T-cell (primary cell): Measurements from ENCODE around the gene P4HB. TPM values are rescaled to one million over a fixed set of nuclear protein-coding genes. Genes with fewer than 3 reads are reported as not detected.

Experiments
- ATAC-seq, 4 experiments: fragments of 200-7000 bp in 3 of 4; fragments of 150-1000 bp in 1 of 4; cut with Tn5 transposase; replicated peaks in 1 of 4; 1 replicate in 3 of 4; 2 replicates in 1 of 4; pipeline ENCODE4 v1.10.0; 2021; ENCODE audit warnings: moderate library complexity in 3 of 4, mild to moderate bottlenecking in 2 of 4, moderate number of reproducible peaks in 1 of 4
- CTCF ChIA-PET, 2 donors: fragments of 300-600 bp; sonication (Branson Sonifier 250); formaldehyde crosslinking; loops; one replicate each; lab custom pipeline; 2022; ENCODE audit warnings: antibody characterized with exemption in 2 of 2; lab: Charles Lee
- POLR2A ChIA-PET, 2 donors: fragments of 300-600 bp; sonication (Branson Sonifier 250); formaldehyde crosslinking; loops; one replicate each; lab custom pipeline; 2022; ENCODE audit warnings: antibody characterized with exemption in 2 of 2; lab: Charles Lee
- DNase-seq, 35 experiments: peaks; one replicate each; pipeline versions ENCODE4 v3.0.0 to v3.0.0-alpha.2; 2013 to 2023
- H3K27ac ChIP-seq: one replicate; pipeline ENCODE4 v1.5.1; 2013; ENCODE audit warnings: low read length
- H3K27me3 ChIP-seq, 2 experiments: replicated peaks in 1 of 2; 1 replicate in 1 of 2; 2 replicates in 1 of 2; pipeline versions ENCODE4 v1.6.1 to v1.7.0; 2013; ENCODE audit warnings: low read length in 1 of 2, mixed read lengths in 1 of 2; ENCODE audit not compliant: control insufficient read depth in 2 of 2, insufficient read depth in 2 of 2; ENCODE audit errors: extremely low read depth in 1 of 2
- H3K36me3 ChIP-seq, 2 donors: 1 replicate in 1 of 2; 2 replicates in 1 of 2; pipeline versions ENCODE4 v1.6.1 to v1.7.0; 2013; ENCODE audit warnings: low read length in 1 of 2; ENCODE audit not compliant: control insufficient read depth in 2 of 2, insufficient read depth in 1 of 2; ENCODE audit errors: extremely low read depth in 1 of 2
- H3K4me1 ChIP-seq, 2 experiments: 1 replicate in 1 of 2; 2 replicates in 1 of 2; pipeline versions ENCODE4 v1.6.1 to v1.7.0; 2013; ENCODE audit warnings: low read length in 2 of 2, mixed read lengths in 1 of 2; ENCODE audit not compliant: insufficient read depth in 2 of 2, control insufficient read depth in 1 of 2; ENCODE audit errors: extremely low read depth in 1 of 2
- H3K4me3 ChIP-seq, 2 donors: 1 replicate in 1 of 2; 2 replicates in 1 of 2; pipeline versions ENCODE4 v1.5.1 to v1.7.0; 2013; ENCODE audit warnings: mild to moderate bottlenecking in 2 of 2, low read length in 1 of 2, moderate library complexity in 1 of 2; ENCODE audit not compliant: control insufficient read depth in 1 of 2; ENCODE audit errors: extremely low read depth in 1 of 2
- H3K9me3 ChIP-seq: 2 replicates; pipeline ENCODE4 v1.7.0; 2013
- H3K27ac Mint-ChIP-seq, 2 donors: one replicate each; pipeline ENCODE4 v1.8.0; 2020 to 2021; ENCODE audit warnings: mild to moderate bottlenecking in 2 of 2, mixed read lengths in 2 of 2
- H3K27me3 Mint-ChIP-seq, 2 donors: one replicate each; pipeline ENCODE4 v1.8.0; 2021 to 2022; ENCODE audit warnings: mixed read lengths in 2 of 2
- H3K36me3 Mint-ChIP-seq: one replicate; pipeline ENCODE4 v1.8.0; 2021; ENCODE audit warnings: mixed read lengths
- H3K4me1 Mint-ChIP-seq, 3 donors: one replicate each; pipeline ENCODE4 v1.8.0; 2020 to 2022; ENCODE audit warnings: mixed read lengths in 3 of 3, mild to moderate bottlenecking in 1 of 3
- H3K4me3 Mint-ChIP-seq, 3 donors: one replicate each; pipeline ENCODE4 v1.8.0; 2020 to 2022; ENCODE audit warnings: mild to moderate bottlenecking in 3 of 3, mixed read lengths in 3 of 3, moderate library complexity in 3 of 3
- H3K9me3 Mint-ChIP-seq, 3 donors: one replicate each; pipeline ENCODE4 v1.8.0; 2020 to 2022; ENCODE audit warnings: mixed read lengths in 3 of 3
- WGBS: methylation state at CpG from one replicate; pipeline ENCODE4 v1.1.5; 2013; ENCODE audit warnings: missing lambda C conversion rate; ENCODE audit not compliant: insufficient coverage; 5-methylcytosine and 5-hydroxymethylcytosine counted together
- total RNA-seq, 35 experiments: library from RNA in 6 of 35; stranded (reverse) in 6 of 35; fragments of 120-200 nt in 1 of 35; gene quantifications; one replicate each; pipeline versions ENCODE4 v1.2.1 to v1.2.4 and lab custom pipeline; 2013 to 2026

P4HB gene
- total RNA-seq, 5 donors from 2014 or later (not counting 1 experiment from before 2014, with no cell fraction given): 228 to 324 (median 269) TPM

DNA sequence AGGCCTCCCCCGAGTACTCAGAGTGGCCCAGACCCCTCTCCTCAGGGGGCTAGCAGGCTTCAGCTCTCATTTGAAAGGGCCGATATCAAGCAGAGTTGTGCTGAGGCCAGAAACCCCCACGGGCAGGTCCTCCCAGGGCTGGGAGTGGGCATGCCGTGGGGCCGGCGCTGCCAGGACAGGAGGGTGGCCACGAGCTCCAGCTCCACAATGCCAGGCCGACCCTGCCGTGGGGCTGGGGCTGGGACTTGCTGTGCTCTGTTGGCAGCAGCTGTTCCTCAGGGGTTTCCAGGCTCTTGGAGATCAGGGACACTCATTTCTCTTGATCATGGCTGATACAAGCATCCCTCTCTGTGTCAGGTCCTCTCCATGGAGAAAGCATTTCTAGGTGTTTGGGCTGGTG lies 38.5 kb upstream of the P4HB start:
- no peak overlapping the region for H3K27ac ChIP-seq
- no peaks in the 10 kb centered on the region for H3K9me3 ChIP-seq
- CTCF ChIA-PET: no interaction called here
- peaks cover 0 to 18% of the 10 kb centered on the region in 2 experiments for H3K4me1 ChIP-seq
- no peak for DNase-seq
- Mint-ChIP-seq H3K4me3 (no peak overlapping the region), H3K27me3 (peaks cover 8 to 14% of the 10 kb centered on the region in 2 donors), H3K27ac (no peak overlapping the region), H3K36me3 (peaks cover 26% of the 10 kb centered on the region), H3K4me1 (peaks cover 6 to 8% (median 6%) of the 10 kb centered on the region in 3 donors), H3K9me3 (no peaks in the 10 kb centered on the region)
- H3K27me3 ChIP-seq: peaks cover 0 to 23% of the 10 kb centered on the region in 2 experiments
- WGBS: 95% methylated on average over 9 of the region's 9 CpGs
- peaks cover 9 to 35% of the 10 kb centered on the region in 2 donors for H3K36me3 ChIP-seq
- ATAC-seq: no peak
- no peak overlapping the region for H3K4me3 ChIP-seq
- POLR2A ChIA-PET: no interaction called here

DNA sequence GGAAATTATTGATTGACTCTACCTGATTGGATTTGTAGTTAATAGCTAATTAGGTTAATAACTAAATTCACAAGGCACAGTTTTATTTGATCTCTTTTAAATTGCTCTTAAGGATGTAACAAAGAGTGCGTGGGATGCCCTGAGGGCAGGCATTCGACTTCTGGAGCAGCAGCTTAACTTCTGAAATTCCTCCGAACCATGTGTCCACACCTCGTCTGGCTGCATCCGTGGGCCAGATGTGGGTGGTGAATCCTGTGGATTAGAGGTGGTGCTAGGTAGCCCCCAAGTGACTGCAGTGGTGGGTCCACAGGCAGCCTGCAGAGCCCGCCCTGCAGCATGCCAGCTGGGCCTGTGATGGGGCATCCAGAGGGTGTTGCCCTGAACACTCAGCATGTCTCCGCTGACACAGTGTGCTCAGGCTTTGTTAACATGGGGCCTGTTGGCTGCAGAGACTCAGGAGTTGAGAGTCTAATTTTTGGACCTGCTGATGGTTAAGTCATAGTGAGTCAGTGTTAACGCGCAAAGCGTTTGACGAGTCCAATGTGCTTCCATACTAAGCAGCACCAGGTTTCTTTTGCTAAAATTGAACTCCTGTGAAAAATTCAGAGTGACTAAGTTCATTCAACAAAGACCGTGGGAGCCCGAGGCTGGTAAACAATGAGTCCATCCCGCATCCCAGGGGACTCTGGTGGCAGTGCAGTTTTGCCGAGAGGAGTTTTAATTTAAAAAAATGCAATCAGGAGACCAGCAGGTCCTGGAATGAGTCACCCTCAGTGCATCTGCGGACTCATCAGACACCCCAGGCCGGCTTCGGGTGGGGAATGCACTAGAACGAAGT lies 37.9 kb upstream of the P4HB start:
- peaks cover 0 to 20% of the 10 kb centered on the region in 2 experiments for H3K27me3 ChIP-seq
- H3K4me1 ChIP-seq: peaks cover 0 to 18% of the 10 kb centered on the region in 2 experiments
- Mint-ChIP-seq H3K9me3 (no peaks in the 10 kb centered on the region), H3K4me1 (peaks cover 6 to 8% (median 8%) of the 10 kb centered on the region in 3 donors), H3K27me3 (peaks cover 8 to 14% of the 10 kb centered on the region in 2 donors), H3K4me3 (no peak overlapping the region), H3K27ac (no peak overlapping the region), H3K36me3 (peaks cover 26% of the 10 kb centered on the region)
- ChIA-PET CTCF (interaction anchor here in 1 of 2 donors (1.1 kb wide), 1 partner anchor 125 kb away, joined by 4 read pairs; the partner anchor contains the start of genes CENPX and LRRC45), POLR2A (no interaction called here)
- DNase-seq: no peak
- no peak overlapping the region for H3K4me3 ChIP-seq
- WGBS: 94% methylated on average over 19 of the region's 19 CpGs
- ATAC-seq: no peak
- H3K27ac ChIP-seq: no peak overlapping the region
- no peaks in the 10 kb centered on the region for H3K9me3 ChIP-seq
- H3K36me3 ChIP-seq: peaks cover 9 to 35% of the 10 kb centered on the region in 2 donors

DNA sequence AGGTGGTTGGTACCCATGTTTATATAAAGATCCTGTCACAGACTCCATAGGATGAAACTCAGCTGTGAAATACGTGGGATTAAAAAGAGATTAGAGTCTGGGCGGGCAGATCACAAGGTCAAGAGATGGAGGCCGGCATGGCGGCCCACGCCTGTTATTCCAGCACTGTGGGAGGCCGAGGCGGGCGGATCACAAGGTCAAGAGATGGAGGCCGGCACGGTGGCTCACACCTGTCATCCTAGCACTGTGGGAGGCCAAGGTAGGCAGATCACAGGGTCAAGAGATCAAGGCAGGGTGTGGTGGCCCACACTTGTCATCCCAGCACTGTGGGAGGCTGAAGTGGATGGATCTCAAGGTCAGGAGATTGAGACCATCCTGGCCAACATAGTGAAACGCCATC lies 35.1 kb upstream of the P4HB start:
- Mint-ChIP-seq H3K36me3 (peaks cover 22% of the 10 kb centered on the region), H3K27me3 (peaks cover 0 to 2% of the 10 kb centered on the region in 2 donors), H3K27ac (no peak overlapping the region), H3K4me3 (no peak overlapping the region), H3K9me3 (no peaks in the 10 kb centered on the region), H3K4me1 (peaks cover 0 to 12% (median 6%) of the 10 kb centered on the region in 3 donors)
- POLR2A ChIA-PET: no interaction called here
- ATAC-seq (no peak), DNase-seq (no peak)
- Histone ChIP-seq H3K27ac (no peak overlapping the region), H3K36me3 (peaks cover 9 to 36% of the 10 kb centered on the region in 2 donors), H3K4me1 (peaks cover 3 to 15% of the 10 kb centered on the region in 2 experiments), H3K27me3 (no peaks in the 10 kb centered on the region), H3K4me3 (no peak overlapping the region), H3K9me3 (no peaks in the 10 kb centered on the region)
- CTCF ChIA-PET: no interaction called here
- 100% methylated on average over 6 of the region's 11 CpGs for WGBS

DNA sequence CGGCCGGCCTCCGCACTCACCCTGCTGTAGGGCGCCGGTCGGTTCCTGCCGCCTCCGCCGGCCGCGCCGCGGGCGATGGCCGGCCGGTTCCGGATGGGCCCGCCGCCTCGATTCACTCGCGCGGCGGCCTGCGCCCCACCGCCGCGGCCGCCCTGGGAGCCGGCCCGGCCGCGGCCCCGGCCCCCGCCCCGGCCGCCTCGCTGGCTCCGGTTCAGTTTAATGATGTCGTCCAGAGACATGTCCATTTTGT lies 30.9 kb upstream of the P4HB start:
- Mint-ChIP-seq H3K36me3 (peaks cover 28% of the 10 kb centered on the region), H3K9me3 (no peaks in the 10 kb centered on the region), H3K27ac (peak overlapping the region; percentile 95 to 96), H3K4me1 (peaks cover 12 to 32% (median 21%) of the 10 kb centered on the region in 3 donors), H3K27me3 (no peaks in the 10 kb centered on the region), H3K4me3 (peak overlapping the region; percentile 90 to 96 (median 91))
- no peaks in the 10 kb centered on the region for H3K9me3 ChIP-seq
- H3K27me3 ChIP-seq: no peaks in the 10 kb centered on the region
- peaks cover 10 to 36% of the 10 kb centered on the region in 2 experiments for H3K4me1 ChIP-seq
- no peak overlapping the region for H3K27ac ChIP-seq
- POLR2A ChIA-PET: no interaction called here
- 0% methylated on average over 40 of the region's 40 CpGs for WGBS
- ATAC-seq: peak in 1 of 4 experiments; percentile 13
- H3K36me3 ChIP-seq: peaks cover 2 to 51% of the 10 kb centered on the region in 2 donors
- no peak for DNase-seq
- peak overlapping the region in 1 of 2 donors; percentile 54 for H3K4me3 ChIP-seq
- CTCF ChIA-PET: no interaction called here

DNA sequence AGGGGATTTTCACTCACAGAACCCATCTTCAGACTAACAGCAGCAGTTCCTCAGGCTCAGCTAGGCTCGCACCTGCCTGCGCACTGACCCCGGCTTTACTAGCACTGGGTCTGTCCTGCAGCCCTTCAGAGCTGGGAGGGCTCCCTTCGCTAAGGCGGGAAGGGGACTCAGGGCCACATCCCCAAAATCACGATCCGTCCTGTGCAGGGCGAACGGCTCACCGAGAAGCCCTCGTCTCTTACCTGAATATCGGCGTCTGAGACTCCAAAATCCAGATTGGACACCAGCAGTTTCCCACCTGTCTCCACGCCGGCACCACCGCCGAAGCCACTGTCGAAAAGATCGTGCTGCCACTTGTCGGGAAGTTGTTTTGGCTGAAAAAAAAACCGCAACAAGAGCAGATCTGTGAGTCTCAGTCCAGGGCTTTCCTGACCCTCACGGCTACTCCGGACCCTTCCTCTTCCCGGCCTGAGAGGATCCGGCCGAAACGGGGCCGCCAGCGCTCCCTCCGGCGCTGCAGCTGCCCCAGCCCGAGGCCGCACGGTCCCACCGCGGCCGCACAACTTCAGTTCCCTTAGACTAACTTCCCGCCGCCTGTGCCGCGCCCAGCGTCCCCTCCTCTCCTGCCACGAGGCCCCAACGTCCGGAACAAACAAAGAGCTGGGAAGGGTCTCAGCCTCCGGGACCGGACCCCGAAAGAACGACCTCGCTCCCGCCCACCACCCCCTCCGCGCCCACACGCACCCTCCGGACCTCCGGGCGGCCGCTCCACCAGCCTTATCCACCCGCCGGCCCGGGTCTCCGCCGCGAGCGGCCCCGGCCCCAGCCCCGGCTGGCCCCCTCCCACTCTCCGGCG lies 30.3 kb upstream of the P4HB start:
- no peaks in the 10 kb centered on the region for H3K27me3 ChIP-seq
- no peaks in the 10 kb centered on the region for H3K9me3 Mint-ChIP-seq
- DNase-seq: peak in 2 of 35 experiments; percentile 23 to 42
- WGBS: 12% methylated on average over 63 of the region's 69 CpGs
- peak overlapping the region; percentile 56 to 73 for H3K4me3 ChIP-seq
- POLR2A ChIA-PET: no interaction called here
- H3K4me1 Mint-ChIP-seq: peaks cover 14 to 32% (median 22%) of the 10 kb centered on the region in 3 donors
- H3K27ac ChIP-seq: peak overlapping the region; percentile 11
- no peaks in the 10 kb centered on the region for H3K27me3 Mint-ChIP-seq
- H3K36me3 ChIP-seq: peaks cover 2 to 55% of the 10 kb centered on the region in 2 donors
- CTCF ChIA-PET: no interaction called here
- peak overlapping the region; percentile 82 to 85 for H3K27ac Mint-ChIP-seq
- peaks cover 10 to 36% of the 10 kb centered on the region in 2 experiments for H3K4me1 ChIP-seq
- H3K4me3 Mint-ChIP-seq: peak overlapping the region; percentile 80 to 91 (median 85)
- peak in 1 of 4 experiments; percentile 0 for ATAC-seq
- no peaks in the 10 kb centered on the region for H3K9me3 ChIP-seq
- H3K36me3 Mint-ChIP-seq: peaks cover 29% of the 10 kb centered on the region

GRCh38 chr17:81889602-81890001 lies 29.3 kb upstream of the P4HB start:
- Histone ChIP-seq H3K27me3 (no peaks in the 10 kb centered on the region), H3K27ac (peak overlapping the region; percentile 15), H3K36me3 (peaks cover 7 to 57% of the 10 kb centered on the region in 2 donors), H3K4me1 (peaks cover 10 to 36% of the 10 kb centered on the region in 2 experiments), H3K9me3 (no peaks in the 10 kb centered on the region), H3K4me3 (no peak overlapping the region)
- ChIA-PET CTCF (no interaction called here), POLR2A (no interaction called here)
- ATAC-seq (no peak), DNase-seq (no peak)
- Mint-ChIP-seq H3K9me3 (no peaks in the 10 kb centered on the region), H3K4me1 (peaks cover 17 to 35% (median 24%) of the 10 kb centered on the region in 3 donors), H3K4me3 (peak overlapping the region; percentile 80 to 91 (median 85)), H3K27me3 (no peaks in the 10 kb centered on the region), H3K36me3 (peaks cover 30% of the 10 kb centered on the region), H3K27ac (peak overlapping the region in 1 of 2 donors; percentile 58)
- 86% methylated on average over 8 of the region's 9 CpGs for WGBS
